MM.1S (cell line): ENCODE data around the gene RAB7A.

ENCODE experiments used
- DNase-seq: peaks from one replicate; pipeline ENCODE4 v3.0.0-alpha.2; 2015
- H2AFZ ChIP-seq: fragments of 300-600 bp; sonication (generic); 2 replicates; pipeline ENCODE4 v1.6.0; 2016; ENCODE audit warnings: antibody characterized with exemption, low read length
- H3F3A ChIP-seq: fragments of 300-600 bp; sonication (generic); 2 replicates; pipeline ENCODE4 v1.6.1; 2016; ENCODE audit warnings: mild to moderate bottlenecking, antibody characterized with exemption, low read length, moderate library complexity, mixed read lengths; ENCODE audit not compliant: insufficient read depth
- H3K27ac ChIP-seq: fragments of 300-600 bp; sonication (generic); 2 replicates; pipeline ENCODE4 v1.5.1; 2016; ENCODE audit warnings: mild to moderate bottlenecking, low read length
- H3K27me3 ChIP-seq: fragments of 300-600 bp; sonication (generic); replicated peaks from 2 replicates; pipeline ENCODE4 v1.6.0; 2016; ENCODE audit warnings: low read length; ENCODE audit not compliant: insufficient read depth
- H3K36me3 ChIP-seq: fragments of 300-600 bp; sonication (generic); replicated peaks from 2 replicates; pipeline ENCODE4 v1.6.1; 2016; ENCODE audit warnings: mild to moderate bottlenecking, low read length, mixed read lengths; ENCODE audit not compliant: insufficient read depth
- H3K4me1 ChIP-seq: fragments of 300-600 bp; sonication (generic); 2 replicates; pipeline ENCODE4 v1.6.1; 2016; ENCODE audit warnings: low read length, mixed read lengths
- H3K4me2 ChIP-seq: fragments of 300-600 bp; sonication (generic); 2 replicates; pipeline ENCODE4 v1.6.0; 2016; ENCODE audit warnings: low read depth, low read length
- H3K4me3 ChIP-seq: fragments of 300-600 bp; sonication (generic); 2 replicates; pipeline ENCODE4 v1.5.1; 2016; ENCODE audit warnings: low read length, mixed read lengths
- H3K79me2 ChIP-seq: fragments of 300-600 bp; sonication (generic); 2 replicates; pipeline ENCODE4 v1.6.1; 2016; ENCODE audit warnings: mixed run types, low read length, mixed read lengths
- H3K9ac ChIP-seq: fragments of 300-600 bp; sonication (generic); 2 replicates; pipeline ENCODE4 v1.6.1; 2016; ENCODE audit warnings: low read length, mixed read lengths
- H3K9me2 ChIP-seq: fragments of 300-600 bp; sonication (generic); replicated peaks from 2 replicates; pipeline ENCODE4 v1.6.1; 2016; ENCODE audit warnings: mild to moderate bottlenecking, low read length, mixed read lengths; ENCODE audit not compliant: insufficient read depth
- H3K9me3 ChIP-seq: fragments of 300-600 bp; sonication (generic); replicated peaks from 2 replicates; pipeline ENCODE4 v1.6.1; 2016; ENCODE audit warnings: mild to moderate bottlenecking, low read length, mixed read lengths; ENCODE audit not compliant: insufficient read depth
- H4K20me1 ChIP-seq: fragments of 300-600 bp; sonication (generic); 2 replicates; pipeline ENCODE4 v1.6.1; 2016; ENCODE audit warnings: mild to moderate bottlenecking, low read length, moderate library complexity, mixed read lengths; ENCODE audit not compliant: insufficient read depth
- EZH2 ChIP-seq: fragments of 300-600 bp; sonication (generic); optimal IDR thresholded peaks from 2 replicates; pipeline ENCODE3; 2017; ENCODE audit warnings: low read depth, mild to moderate bottlenecking, antibody characterized with exemption, low read length, mixed read lengths
- EZH2phosphoT487 ChIP-seq: fragments of 300-600 bp; sonication (generic); IDR thresholded peaks from 2 replicates; pipeline ENCODE4 v1.6.1; 2018; ENCODE audit warnings: antibody characterized with exemption, low read length
- TF ChIP-seq, protein P1 (sequence below): fragments of 300-600 bp; sonication (generic); IDR thresholded peaks from 2 replicates; pipeline ENCODE4 v1.5.1; 2016; ENCODE audit warnings: antibody characterized with exemption, low read length, mixed read lengths

RAB7A gene

DNA sequence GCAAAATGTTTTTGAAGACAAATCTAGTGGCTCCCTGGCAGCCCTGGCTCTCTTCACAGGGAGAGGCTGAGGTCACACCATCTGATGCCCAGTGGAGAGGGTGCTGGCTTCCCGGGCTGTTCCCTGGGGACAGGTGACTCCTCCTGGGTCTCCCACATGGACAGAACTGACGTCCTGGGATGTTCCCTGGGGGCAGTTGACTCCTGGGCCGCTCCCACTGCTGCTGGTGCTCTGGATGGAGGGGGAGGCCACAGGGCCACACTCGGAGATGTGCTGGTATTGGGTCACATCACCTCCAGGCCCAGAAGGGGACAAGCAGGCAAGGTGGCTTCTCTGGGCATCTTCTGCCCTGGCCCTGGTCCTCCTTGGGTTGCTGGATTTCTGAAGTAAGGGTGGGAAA lies 125.6 kb downstream of the RAB7A start:
- DNase-seq = no peak
- H3K9me3 ChIP-seq = no peaks in the 10 kb centered on the region
- no peaks in the 10 kb centered on the region for H3K9me2 ChIP-seq
- H3K4me2 ChIP-seq = no peak overlapping the region
- H2AFZ ChIP-seq = no peak overlapping the region
- no peak overlapping the region for H3K9ac ChIP-seq
- no peak overlapping the region for H3K4me3 ChIP-seq
- no peaks in the 10 kb centered on the region for H3K36me3 ChIP-seq
- no peaks in the 10 kb centered on the region for H3K79me2 ChIP-seq
- H3F3A ChIP-seq = no peaks in the 10 kb centered on the region
- H3K4me1 ChIP-seq = no peaks in the 10 kb centered on the region
- TF ChIP-seq EZH2 (no peak), EZH2phosphoT487 (no peak)
- TF ChIP-seq, protein P1, sequence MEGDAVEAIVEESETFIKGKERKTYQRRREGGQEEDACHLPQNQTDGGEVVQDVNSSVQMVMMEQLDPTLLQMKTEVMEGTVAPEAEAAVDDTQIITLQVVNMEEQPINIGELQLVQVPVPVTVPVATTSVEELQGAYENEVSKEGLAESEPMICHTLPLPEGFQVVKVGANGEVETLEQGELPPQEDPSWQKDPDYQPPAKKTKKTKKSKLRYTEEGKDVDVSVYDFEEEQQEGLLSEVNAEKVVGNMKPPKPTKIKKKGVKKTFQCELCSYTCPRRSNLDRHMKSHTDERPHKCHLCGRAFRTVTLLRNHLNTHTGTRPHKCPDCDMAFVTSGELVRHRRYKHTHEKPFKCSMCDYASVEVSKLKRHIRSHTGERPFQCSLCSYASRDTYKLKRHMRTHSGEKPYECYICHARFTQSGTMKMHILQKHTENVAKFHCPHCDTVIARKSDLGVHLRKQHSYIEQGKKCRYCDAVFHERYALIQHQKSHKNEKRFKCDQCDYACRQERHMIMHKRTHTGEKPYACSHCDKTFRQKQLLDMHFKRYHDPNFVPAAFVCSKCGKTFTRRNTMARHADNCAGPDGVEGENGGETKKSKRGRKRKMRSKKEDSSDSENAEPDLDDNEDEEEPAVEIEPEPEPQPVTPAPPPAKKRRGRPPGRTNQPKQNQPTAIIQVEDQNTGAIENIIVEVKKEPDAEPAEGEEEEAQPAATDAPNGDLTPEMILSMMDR = no peak
- H3K27ac ChIP-seq = no peak overlapping the region
- H4K20me1 ChIP-seq = no peaks in the 10 kb centered on the region
- no peaks in the 10 kb centered on the region for H3K27me3 ChIP-seq

DNA sequence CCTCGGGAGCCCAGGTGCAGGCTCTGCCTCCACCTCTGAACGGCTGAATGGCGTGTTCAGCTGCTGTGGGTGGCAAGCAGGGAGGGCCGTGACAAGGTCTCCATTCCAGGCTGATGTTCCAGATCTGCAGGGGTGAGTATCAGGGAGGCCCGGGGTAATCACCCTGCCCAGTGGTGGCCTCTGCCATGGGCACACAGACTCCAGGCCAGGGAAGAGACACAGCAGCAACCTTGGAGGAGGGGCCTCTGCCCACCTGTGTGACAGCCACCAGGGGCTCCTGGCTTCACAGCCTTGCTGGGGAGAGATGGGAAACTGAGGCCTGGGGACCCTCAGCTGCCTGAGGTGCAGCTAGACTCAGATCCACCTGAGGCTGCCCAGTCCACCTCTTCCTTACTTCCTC lies 127.8 kb downstream of the RAB7A start:
- H2AFZ ChIP-seq = no peak overlapping the region
- H3F3A ChIP-seq = no peaks in the 10 kb centered on the region
- no peak overlapping the region for H3K4me3 ChIP-seq
- H3K9me2 ChIP-seq = no peaks in the 10 kb centered on the region
- no peaks in the 10 kb centered on the region for H3K79me2 ChIP-seq
- no peaks in the 10 kb centered on the region for H3K36me3 ChIP-seq
- TF ChIP-seq EZH2phosphoT487 = no peak
- TF ChIP-seq EZH2 = no peak
- TF ChIP-seq, protein P1 = no peak
- H3K27me3 ChIP-seq = no peaks in the 10 kb centered on the region
- no peak overlapping the region for H3K27ac ChIP-seq
- no peaks in the 10 kb centered on the region for H3K4me1 ChIP-seq
- H3K9me3 ChIP-seq = no peaks in the 10 kb centered on the region
- H4K20me1 ChIP-seq = no peaks in the 10 kb centered on the region
- no peak overlapping the region for H3K4me2 ChIP-seq
- no peak for DNase-seq
- H3K9ac ChIP-seq = no peak overlapping the region

DNA sequence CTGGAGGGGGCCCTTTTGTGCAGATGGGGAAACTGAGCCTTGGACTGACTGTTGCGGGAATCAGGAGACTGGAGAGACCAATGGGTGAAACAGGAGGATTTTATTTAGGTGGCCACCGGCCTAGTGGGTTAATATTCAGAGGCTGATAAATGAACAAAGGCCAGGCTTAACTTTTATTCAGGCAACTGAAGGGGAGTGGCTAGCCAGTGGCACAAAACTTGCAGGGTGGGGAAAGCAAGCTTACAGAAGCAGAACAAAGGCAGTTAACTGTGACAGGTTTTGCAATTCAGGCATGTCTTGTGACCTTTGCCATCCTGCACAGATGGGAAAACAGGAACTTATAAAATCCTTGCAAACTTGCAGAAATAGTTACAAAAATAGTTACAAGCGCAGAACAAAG lies 128.5 kb downstream of the RAB7A start:
- H3K36me3 ChIP-seq = no peaks in the 10 kb centered on the region
- H3K4me1 ChIP-seq = no peaks in the 10 kb centered on the region
- H3K4me2 ChIP-seq = no peak overlapping the region
- H3F3A ChIP-seq = no peaks in the 10 kb centered on the region
- no peaks in the 10 kb centered on the region for H3K9me3 ChIP-seq
- no peak for DNase-seq
- H4K20me1 ChIP-seq = no peaks in the 10 kb centered on the region
- H3K79me2 ChIP-seq = no peaks in the 10 kb centered on the region
- no peaks in the 10 kb centered on the region for H3K9me2 ChIP-seq
- H2AFZ ChIP-seq = no peak overlapping the region
- H3K9ac ChIP-seq = no peak overlapping the region
- H3K27ac ChIP-seq = no peak overlapping the region
- H3K4me3 ChIP-seq = no peak overlapping the region
- H3K27me3 ChIP-seq = no peaks in the 10 kb centered on the region
- no peak for TF ChIP-seq EZH2phosphoT487
- no peak for TF ChIP-seq EZH2
- TF ChIP-seq, protein P1 = no peak
